A549 (cell line): ENCODE data around the gene ZNF540. TPM values are rescaled to one million over a fixed set of nuclear protein-coding genes. Genes with fewer than 3 reads are reported as not detected.

Experiments
- ATAC-seq, 2 experiments: fragments of 200-7000 bp in 1 of 2; fragments of >200 bp in 1 of 2; cut with Nextera tagmentation in 1 of 2; cut with Tn5 transposase in 1 of 2; 3 replicates each; pipeline versions ENCODE4 v1.8.0 to v1.9.1; 2018 to 2020; ENCODE audit warnings: mild to moderate bottlenecking in 1 of 2, moderate library complexity in 1 of 2
- CTCF ChIA-PET: fragments of 300-600 bp; sonication (Branson Sonifier 250); formaldehyde crosslinking; extraction: SDS; loops from one replicate; lab custom pipeline; 2021; ENCODE audit warnings: antibody characterized with exemption, inconsistent platforms; lab: Yijun Ruan, JAX
- POLR2A ChIA-PET: fragments of 350-600 bp; formaldehyde crosslinking; extraction: SDS; loops from one replicate; lab custom pipeline; 2021; ENCODE audit warnings: antibody characterized with exemption, inconsistent platforms; lab: Yijun Ruan, JAX
- DNase-seq, 2 experiments: peaks; one replicate each; pipeline versions ENCODE4 v3.0.0 to v3.0.0-alpha.2; 2011 to 2016; ENCODE audit warnings: low read depth in 1 of 2, low spot score in 1 of 2
- FAIRE-seq: peaks from 2 replicates; lab custom pipeline; 2011; peaks lifted over from hg19 to GRCh38; lab: Jason Lieb, UNC
- H3K27ac ChIP-seq, 2 experiments: fragments of >200 bp; sonication (Bioruptor Twin); formaldehyde crosslinking; 3 replicates each; pipeline ENCODE4 v1.5.1; 2016 to 2017
- H3K4me1 ChIP-seq: fragments of >200 bp; sonication (Bioruptor Twin); formaldehyde crosslinking; 3 replicates; pipeline ENCODE4 v1.6.1; 2016
- H3K4me2 ChIP-seq: fragments of >200 bp; sonication (Bioruptor Twin); formaldehyde crosslinking; 3 replicates; pipeline ENCODE4 v1.6.1; 2016
- H3K4me3 ChIP-seq: fragments of >200 bp; sonication (Bioruptor Twin); formaldehyde crosslinking; 3 replicates; pipeline ENCODE4 v1.5.1; 2016
- H3K9me3 ChIP-seq: fragments of >200 bp; sonication (Bioruptor Twin); formaldehyde crosslinking; 3 replicates; pipeline ENCODE4 v1.6.1; 2016
- EHF ChIP-seq: fragments of 250-450 bp; sonication (Bioruptor Pico); IDR thresholded peaks from 2 replicates; pipeline ENCODE4 v1.5.0; 2020; ENCODE audit warnings: mild to moderate bottlenecking
- FOSB ChIP-seq: fragments of 250-450 bp; sonication (Bioruptor Pico); IDR thresholded peaks from 2 replicates; pipeline ENCODE4 v1.5.0; 2020; ENCODE audit warnings: mild to moderate bottlenecking, moderate library complexity
- HOXA7 ChIP-seq: fragments of 250-450 bp; sonication (Bioruptor Pico); IDR thresholded peaks from 2 replicates; pipeline ENCODE4 v1.5.0; 2020; ENCODE audit warnings: mild to moderate bottlenecking, moderate library complexity
- JUN ChIP-seq, 2 experiments: fragments of >200 bp; sonication (Bioruptor Twin); formaldehyde crosslinking; IDR thresholded peaks; 2 replicates in 1 of 2; 3 replicates in 1 of 2; pipeline ENCODE4 v1.6.1; 2016 to 2017
- MYC ChIP-seq: IDR thresholded peaks from 2 replicates; pipeline ENCODE4 v1.6.1; 2012; ENCODE audit warnings: mild to moderate bottlenecking, inconsistent platforms, low read length, improper control_type of control experiment, borderline replicate concordance
- NFE2L2 ChIP-seq: fragments of 150-350 bp; conservative IDR thresholded peaks from 2 replicates; pipeline ENCODE4 v1.6.1; 2014; ENCODE audit warnings: low read length
- PHF8 ChIP-seq: fragments of 200-600 bp; sonication (generic); IDR thresholded peaks from 2 replicates; pipeline ENCODE4 v1.6.1; 2016; ENCODE audit warnings: low read depth, mild to moderate bottlenecking, antibody characterized with exemption, moderate library complexity, borderline replicate concordance
- POLR2A ChIP-seq: IDR thresholded peaks from 2 replicates; pipeline ENCODE4 v1.6.1; 2012; ENCODE audit warnings: mild to moderate bottlenecking, low read length
- RFX5 ChIP-seq: fragments of 450-650 bp; IDR thresholded peaks from 2 replicates; pipeline ENCODE4 v1.7.1; 2014; ENCODE audit warnings: antibody characterized with exemption, mild to moderate bottlenecking, moderate library complexity
- RNF2 ChIP-seq: fragments of 200-600 bp; sonication (generic); IDR thresholded peaks from 2 replicates; pipeline ENCODE4 v1.6.1; 2016; ENCODE audit warnings: low read depth, mild to moderate bottlenecking, antibody characterized with exemption, moderate library complexity, borderline replicate concordance
- SMC3 ChIP-seq: fragments of >200 bp; sonication (Bioruptor Twin); formaldehyde crosslinking; IDR thresholded peaks from 3 replicates; pipeline ENCODE4 v1.6.1; 2018; ENCODE audit warnings: inconsistent platforms
- SREBF2 ChIP-seq: fragments of 450-650 bp; IDR thresholded peaks from 2 replicates; pipeline ENCODE4 v1.6.1; 2014; ENCODE audit warnings: mild to moderate bottlenecking, moderate library complexity
- ZNF302 ChIP-seq: fragments of 250-450 bp; sonication (Bioruptor Pico); IDR thresholded peaks from 2 replicates; pipeline ENCODE4 v1.9.0; 2021; ENCODE audit warnings: inconsistent platforms, mild to moderate bottlenecking, moderate library complexity
- WGBS: methylation state at CpG from one replicate; pipeline ENCODE4 v1.1.6; 2017; ENCODE audit errors: missing lambda C conversion rate; 5-methylcytosine and 5-hydroxymethylcytosine counted together
- polyA plus RNA-seq, 4 experiments: library from polyadenylated mRNA; depleted of rRNA in 3 of 4; stranded (reverse); fragments of >200 nt; fragmentation: RNase III in 1 of 4; extraction: RNeasy Plus Mini Kit Qiagen cat#74134 plus additional on column Dnase treatment in 1 of 4; gene quantifications; 2 replicates in 3 of 4; 3 replicates in 1 of 4; pipeline ENCODE4 v1.2.3, GENCODE V29; 2011 to 2017
- TF ChIP-seq, protein P1 (sequence below): fragments of 200-600 bp; sonication (generic); IDR thresholded peaks from 2 replicates; pipeline ENCODE4 v1.6.1; 2016; ENCODE audit warnings: antibody characterized with exemption, mild to moderate bottlenecking, moderate library complexity
- TF ChIP-seq, protein P2 (sequence below): IDR thresholded peaks from 2 replicates; pipeline ENCODE4 v1.6.1; 2012; ENCODE audit warnings: low read depth, borderline replicate concordance
- TF ChIP-seq, protein P3 (sequence below): IDR thresholded peaks from 2 replicates; pipeline ENCODE4 v1.6.1; 2012
- TF ChIP-seq, protein P4 (sequence below): fragments of >200 bp; sonication (Bioruptor Twin); formaldehyde crosslinking; IDR thresholded peaks from 3 replicates; pipeline ENCODE4 v1.6.1; 2016

ZNF540 gene
- polyA plus RNA-seq, 2 of the 4 experiments (the other 2 are of a cell fraction) = 0.13 to 0.39 TPM

DNA sequence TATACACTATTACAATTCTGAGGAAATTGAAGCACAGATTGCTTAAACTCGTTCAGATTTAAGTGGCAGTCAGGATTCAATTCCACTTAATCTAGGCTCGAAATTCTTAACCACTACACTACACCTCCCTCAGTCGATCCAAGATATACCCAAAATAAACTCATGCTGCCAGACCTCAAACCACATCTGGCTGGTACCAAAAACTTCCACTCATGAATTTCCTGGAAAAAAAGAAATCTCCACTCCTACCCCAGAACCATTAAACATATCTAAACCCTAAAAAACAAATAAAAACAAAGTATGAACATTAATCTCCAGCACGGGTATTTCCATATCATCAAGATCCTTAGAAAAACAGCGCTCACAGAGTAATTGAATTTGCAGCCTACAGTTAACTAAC is 59.4 kb downstream of the ZNF540 start:
- peak overlapping the region; percentile 88 to 89; a peak in 4 of 6 replicates for H3K27ac ChIP-seq
- CTCF ChIA-PET = no interaction called here
- WGBS = 33% methylated on average over 5 of the region's 5 CpGs

DNA sequence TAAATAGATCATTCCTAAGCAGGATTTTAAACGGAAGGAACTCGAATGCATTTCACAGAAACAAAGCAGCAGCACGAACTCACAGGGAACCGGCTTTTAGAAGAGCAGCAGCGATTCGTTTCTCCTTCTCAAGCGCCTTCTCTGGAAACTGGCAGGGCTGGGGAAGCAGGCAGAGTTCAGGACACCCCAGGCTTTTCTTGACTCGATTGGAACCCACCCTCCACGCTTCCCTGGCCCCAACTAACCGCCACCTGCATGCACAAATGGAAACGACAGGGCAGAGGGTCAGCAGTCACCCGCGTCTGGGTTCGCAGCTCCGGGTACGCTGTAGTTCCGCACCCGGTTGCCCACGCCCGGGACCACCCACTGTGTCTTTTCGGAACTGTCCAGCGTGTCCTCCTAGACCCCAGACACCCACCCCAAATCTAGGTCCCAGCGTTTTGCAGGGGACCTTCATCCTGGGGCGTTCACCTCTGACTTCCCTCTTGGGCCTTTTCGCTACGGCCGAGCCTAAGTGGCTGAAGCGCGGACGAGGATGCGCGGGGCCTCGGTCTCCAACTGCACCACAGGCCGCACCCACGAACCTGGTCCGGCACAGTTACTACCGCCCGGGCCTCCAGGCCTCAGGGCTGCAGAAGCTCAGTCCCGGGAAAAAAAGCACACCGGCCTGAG is 60.1 kb downstream of the ZNF540 start:
- peak overlapping the region; percentile 88 to 89 for H3K27ac ChIP-seq
- TF ChIP-seq, protein P1, sequence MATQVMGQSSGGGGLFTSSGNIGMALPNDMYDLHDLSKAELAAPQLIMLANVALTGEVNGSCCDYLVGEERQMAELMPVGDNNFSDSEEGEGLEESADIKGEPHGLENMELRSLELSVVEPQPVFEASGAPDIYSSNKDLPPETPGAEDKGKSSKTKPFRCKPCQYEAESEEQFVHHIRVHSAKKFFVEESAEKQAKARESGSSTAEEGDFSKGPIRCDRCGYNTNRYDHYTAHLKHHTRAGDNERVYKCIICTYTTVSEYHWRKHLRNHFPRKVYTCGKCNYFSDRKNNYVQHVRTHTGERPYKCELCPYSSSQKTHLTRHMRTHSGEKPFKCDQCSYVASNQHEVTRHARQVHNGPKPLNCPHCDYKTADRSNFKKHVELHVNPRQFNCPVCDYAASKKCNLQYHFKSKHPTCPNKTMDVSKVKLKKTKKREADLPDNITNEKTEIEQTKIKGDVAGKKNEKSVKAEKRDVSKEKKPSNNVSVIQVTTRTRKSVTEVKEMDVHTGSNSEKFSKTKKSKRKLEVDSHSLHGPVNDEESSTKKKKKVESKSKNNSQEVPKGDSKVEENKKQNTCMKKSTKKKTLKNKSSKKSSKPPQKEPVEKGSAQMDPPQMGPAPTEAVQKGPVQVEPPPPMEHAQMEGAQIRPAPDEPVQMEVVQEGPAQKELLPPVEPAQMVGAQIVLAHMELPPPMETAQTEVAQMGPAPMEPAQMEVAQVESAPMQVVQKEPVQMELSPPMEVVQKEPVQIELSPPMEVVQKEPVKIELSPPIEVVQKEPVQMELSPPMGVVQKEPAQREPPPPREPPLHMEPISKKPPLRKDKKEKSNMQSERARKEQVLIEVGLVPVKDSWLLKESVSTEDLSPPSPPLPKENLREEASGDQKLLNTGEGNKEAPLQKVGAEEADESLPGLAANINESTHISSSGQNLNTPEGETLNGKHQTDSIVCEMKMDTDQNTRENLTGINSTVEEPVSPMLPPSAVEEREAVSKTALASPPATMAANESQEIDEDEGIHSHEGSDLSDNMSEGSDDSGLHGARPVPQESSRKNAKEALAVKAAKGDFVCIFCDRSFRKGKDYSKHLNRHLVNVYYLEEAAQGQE = no peak
- TF ChIP-seq, protein P2, sequence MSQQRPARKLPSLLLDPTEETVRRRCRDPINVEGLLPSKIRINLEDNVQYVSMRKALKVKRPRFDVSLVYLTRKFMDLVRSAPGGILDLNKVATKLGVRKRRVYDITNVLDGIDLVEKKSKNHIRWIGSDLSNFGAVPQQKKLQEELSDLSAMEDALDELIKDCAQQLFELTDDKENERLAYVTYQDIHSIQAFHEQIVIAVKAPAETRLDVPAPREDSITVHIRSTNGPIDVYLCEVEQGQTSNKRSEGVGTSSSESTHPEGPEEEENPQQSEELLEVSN = peak; percentile 40; the same call in 1 of the 2 replicates
- H3K9me3 ChIP-seq = peaks cover 75% of the 10 kb centered on the region
- CTCF ChIA-PET = no interaction called here
- H3K4me2 ChIP-seq = peak overlapping the region; percentile 70
- H3K4me1 ChIP-seq = no peaks in the 10 kb centered on the region
- FAIRE-seq = peak; percentile 78
- DNase-seq = peak; percentile 49 to 52
- WGBS = 18% methylated on average over 39 of the region's 40 CpGs
- POLR2A ChIA-PET = interaction anchor here (0.5 to 1.8 kb wide), 4 partner anchors 51 to 1148 kb away, joined by 4 to 7 read pairs (median 5); partner anchors contain the start of genes ZNF540 and ZNF571
- peak; percentile 67 to 76 for ATAC-seq
- peak overlapping the region; percentile 66 for H3K4me3 ChIP-seq

More for the DNA sequence above, 59.4 kb downstream of the ZNF540 start:
- peaks cover 75% of the 10 kb centered on the region for H3K9me3 ChIP-seq
- H3K4me1 ChIP-seq = no peaks in the 10 kb centered on the region
- peak overlapping the region; percentile 66 for H3K4me3 ChIP-seq
- peak overlapping the region; percentile 70 for H3K4me2 ChIP-seq
- TF ChIP-seq, protein P1 = no peak
- TF ChIP-seq HOXA7 (CRISPR knock-in tag) (no peak), EHF (no peak), SREBF2 (no peak), FOSB (CRISPR knock-in tag) (no peak), NFE2L2 (no peak)
- TF ChIP-seq, protein P3, sequence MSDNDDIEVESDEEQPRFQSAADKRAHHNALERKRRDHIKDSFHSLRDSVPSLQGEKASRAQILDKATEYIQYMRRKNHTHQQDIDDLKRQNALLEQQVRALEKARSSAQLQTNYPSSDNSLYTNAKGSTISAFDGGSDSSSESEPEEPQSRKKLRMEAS = no peak
- TF ChIP-seq, all 56 proteins: peak for 0
- DNase-seq (peak in 1 of 2 experiments; percentile 15), ATAC-seq (no peak), FAIRE-seq (peak; percentile 98)
- POLR2A ChIA-PET = interaction anchor here (1.8 kb wide), 1 partner anchor 59 kb away, joined by 5 read pairs; the partner anchor contains the start of genes ZNF540 and ZNF571

DNA sequence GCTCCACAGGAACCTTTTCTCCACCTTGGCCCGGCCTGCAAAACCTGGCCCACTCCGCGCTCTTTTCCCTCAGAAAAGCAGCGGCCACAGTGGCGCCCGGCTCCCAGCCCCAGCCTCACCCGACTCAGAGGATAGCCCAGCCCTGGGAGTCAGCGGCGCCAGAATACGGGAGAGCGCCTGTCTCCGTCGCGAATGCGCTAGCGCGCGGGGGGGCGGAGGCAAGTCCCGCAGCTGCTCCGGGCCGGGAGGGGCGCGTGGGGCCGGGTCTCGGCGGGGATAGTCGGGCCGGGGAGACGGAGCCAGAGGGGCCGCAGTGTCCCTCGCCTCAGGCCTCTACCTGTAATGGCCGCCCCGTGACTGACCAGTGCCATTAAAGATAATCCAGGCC is 60.6 kb downstream of the ZNF540 start, which contains the start of gene ZFP30:
Gene ZFP30 (minus strand): TSS at position 165 of the 388 bp plus-strand sequence. CDS start 7,643 bp downstream, outside the sequence.
- H3K4me2 ChIP-seq = peak within 1 kb of the TSS; percentile 70
- TF ChIP-seq POLR2A = peak; percentile 55
- TF ChIP-seq, protein P4, sequence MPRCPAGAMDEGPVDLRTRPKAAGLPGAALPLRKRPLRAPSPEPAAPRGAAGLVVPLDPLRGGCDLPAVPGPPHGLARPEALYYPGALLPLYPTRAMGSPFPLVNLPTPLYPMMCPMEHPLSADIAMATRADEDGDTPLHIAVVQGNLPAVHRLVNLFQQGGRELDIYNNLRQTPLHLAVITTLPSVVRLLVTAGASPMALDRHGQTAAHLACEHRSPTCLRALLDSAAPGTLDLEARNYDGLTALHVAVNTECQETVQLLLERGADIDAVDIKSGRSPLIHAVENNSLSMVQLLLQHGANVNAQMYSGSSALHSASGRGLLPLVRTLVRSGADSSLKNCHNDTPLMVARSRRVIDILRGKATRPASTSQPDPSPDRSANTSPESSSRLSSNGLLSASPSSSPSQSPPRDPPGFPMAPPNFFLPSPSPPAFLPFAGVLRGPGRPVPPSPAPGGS = peak; percentile 75; the same call in 2 of the 3 replicates
- 0 out of 2 replicates have a peak, but pooled peaks have one; percentile 7 for TF ChIP-seq MYC
- TF ChIP-seq RNF2 = no peak
- TF ChIP-seq PHF8 = peak; percentile 65; the same call in 1 of the 2 replicates
- TF ChIP-seq JUN (IDR thresholded peaks at IDR 0.05) = peak; percentile 26 to 74; a peak in 2 of 5 replicates
- 0 out of 3 replicates have a peak, but pooled peaks have one; percentile 6 for TF ChIP-seq SMC3
- no peak for TF ChIP-seq RFX5
- TF ChIP-seq ZNF302 (CRISPR knock-in tag) = no peak
- FAIRE-seq = no peak

More for the DNA sequence above, 60.6 kb downstream of the ZNF540 start, which contains the start of gene ZFP30:
- H3K9me3 ChIP-seq = peaks cover 75% of the 10 kb centered on the region
- H3K4me1 ChIP-seq = no peaks in the 10 kb centered on the region
- 35% methylated on average over 33 of the region's 34 CpGs for WGBS
- CTCF ChIA-PET = no interaction called here
- POLR2A ChIA-PET = interaction anchor here (0.5 to 1.8 kb wide), 4 partner anchors 51 to 1149 kb away, joined by 4 to 7 read pairs (median 5); partner anchors contain the start of genes ZNF540 and ZNF571
- DNase-seq (peak; percentile 88 to 94), ATAC-seq (peak; percentile 86 to 94)
- peak within 1 kb of the TSS; percentile 66 for H3K4me3 ChIP-seq
- peak within 1 kb of the TSS; percentile 88 to 89 for H3K27ac ChIP-seq
